Fibroblast of lung (primary cell): ENCODE measurements around the gene GRK5.

Experiments used
- EZH2 ChIP-seq: IDR thresholded peaks from 2 replicates; pipeline ENCODE4 v1.5.1; 2012; ENCODE audit warnings: low read length, control low read depth, mild to moderate bottlenecking; ENCODE audit errors: missing control alignments
- TF ChIP-seq, protein P1 (sequence below), 2 donors: IDR thresholded peaks in 1 of 2; conservative IDR thresholded peaks in 1 of 2; 1 replicate in 1 of 2; 2 replicates in 1 of 2; pipeline ENCODE4 v1.5.1; 2011 to 2012; ENCODE audit warnings: low read length in 2 of 2, control low read depth in 1 of 2, inconsistent platforms in 1 of 2, low read depth in 1 of 2, mild to moderate bottlenecking in 1 of 2

GRCh38 chr10:119211176-119211575 is 3.8 kb downstream of the GRK5 start:
- TF ChIP-seq, protein P1, sequence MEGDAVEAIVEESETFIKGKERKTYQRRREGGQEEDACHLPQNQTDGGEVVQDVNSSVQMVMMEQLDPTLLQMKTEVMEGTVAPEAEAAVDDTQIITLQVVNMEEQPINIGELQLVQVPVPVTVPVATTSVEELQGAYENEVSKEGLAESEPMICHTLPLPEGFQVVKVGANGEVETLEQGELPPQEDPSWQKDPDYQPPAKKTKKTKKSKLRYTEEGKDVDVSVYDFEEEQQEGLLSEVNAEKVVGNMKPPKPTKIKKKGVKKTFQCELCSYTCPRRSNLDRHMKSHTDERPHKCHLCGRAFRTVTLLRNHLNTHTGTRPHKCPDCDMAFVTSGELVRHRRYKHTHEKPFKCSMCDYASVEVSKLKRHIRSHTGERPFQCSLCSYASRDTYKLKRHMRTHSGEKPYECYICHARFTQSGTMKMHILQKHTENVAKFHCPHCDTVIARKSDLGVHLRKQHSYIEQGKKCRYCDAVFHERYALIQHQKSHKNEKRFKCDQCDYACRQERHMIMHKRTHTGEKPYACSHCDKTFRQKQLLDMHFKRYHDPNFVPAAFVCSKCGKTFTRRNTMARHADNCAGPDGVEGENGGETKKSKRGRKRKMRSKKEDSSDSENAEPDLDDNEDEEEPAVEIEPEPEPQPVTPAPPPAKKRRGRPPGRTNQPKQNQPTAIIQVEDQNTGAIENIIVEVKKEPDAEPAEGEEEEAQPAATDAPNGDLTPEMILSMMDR (conservative IDR thresholded peaks at IDR 0.05 in 1 of 2, IDR thresholded peaks at IDR 0.05 in 1 of 2; ENCODE audit: low read depth in 1 of 2, low read length in 2 of 2): no peak
- TF ChIP-seq EZH2: no peak
